ENCODE data around the gene MESP1.

Gene MESP1

GRCh38 chr15:89780601-89781000 lies 29.6 kb upstream of the MESP1 start:
- DNase-seq, result no peak

GRCh38 chr15:89778861-89779260 lies 27.8 kb upstream of the MESP1 start:
- no peak for DNase-seq

- DNase-seq, result no peak
Measured at GRCh38 chr15:89777782-89778380, 26.8 kb upstream of the MESP1 start.

GRCh38 chr15:89777073-89777751 lies 26.2 kb upstream of the MESP1 start:
- DNase-seq, result no peak

GRCh38 chr15:89776274-89777072 lies 25.4 kb upstream of the MESP1 start, which contains the start of gene MESP2:
TSS of gene MESP2 (plus strand) at chr15:89776332. CDS start at chr15:89776358, 26 bp downstream.
- DNase-seq, result peak; percentile 68 to 77

- DNase-seq, result no peak
Measured at GRCh38 chr15:89775815-89776214, 24.8 kb upstream of the MESP1 start.

- DNase-seq, result no peak
Measured at GRCh38 chr15:89774492-89774891, 23.4 kb upstream of the MESP1 start.

GRCh38 chr15:89772932-89773583 lies 22.0 kb upstream of the MESP1 start:
- DNase-seq, result no peak

GRCh38 chr15:89770041-89770440 lies 19.0 kb upstream of the MESP1 start:
- no peak for DNase-seq

- DNase-seq, result no peak
Measured at GRCh38 chr15:89769366-89769765, 18.3 kb upstream of the MESP1 start.

GRCh38 chr15:89768071-89768500 lies 17.0 kb upstream of the MESP1 start:
- no peak for DNase-seq

GRCh38 chr15:89767411-89767915 lies 16.4 kb upstream of the MESP1 start:
- no peak for DNase-seq

- DNase-seq, result no peak
Measured at GRCh38 chr15:89766357-89767311, 15.6 kb upstream of the MESP1 start.

- no peak for DNase-seq
Measured at GRCh38 chr15:89765694-89766093, 14.6 kb upstream of the MESP1 start.

GRCh38 chr15:89761929-89762328 lies 10.9 kb upstream of the MESP1 start:
- DNase-seq, result no peak

- no peak for DNase-seq
Measured at GRCh38 chr15:89761009-89761831, 10.2 kb upstream of the MESP1 start.

GRCh38 chr15:89760303-89761008 lies 9.4 kb upstream of the MESP1 start:
- DNase-seq, result peak; percentile 87 to 91

GRCh38 chr15:89759835-89760234 lies 8.8 kb upstream of the MESP1 start:
- no peak for DNase-seq

- no peak for DNase-seq
Measured at GRCh38 chr15:89758981-89759380, 7.9 kb upstream of the MESP1 start.

GRCh38 chr15:89758283-89758682 lies 7.2 kb upstream of the MESP1 start:
- DNase-seq, result no peak
